ENCODE data around the gene MORN1. TPM values are rescaled to one million over a fixed set of nuclear protein-coding genes. Genes with fewer than 3 reads are reported as not detected.
A peak's percentile ranks its signal among the peaks of the same experiment; 100 is the strongest.

Gene MORN1
- total RNA-seq, 4 donors from 2014 or later = 0.59 to 20.0 (median 9.5) TPM

GRCh38 chr1:2347896-2348295 is 43.5 kb downstream of the MORN1 start:
- DNase-seq = no peak
- no peaks in the 10 kb centered on the region for H3K36me3 ChIP-seq
- no peak for TF ChIP-seq POLR2A (IDR thresholded peaks at IDR 0.05)
- TF ChIP-seq, protein P1, sequence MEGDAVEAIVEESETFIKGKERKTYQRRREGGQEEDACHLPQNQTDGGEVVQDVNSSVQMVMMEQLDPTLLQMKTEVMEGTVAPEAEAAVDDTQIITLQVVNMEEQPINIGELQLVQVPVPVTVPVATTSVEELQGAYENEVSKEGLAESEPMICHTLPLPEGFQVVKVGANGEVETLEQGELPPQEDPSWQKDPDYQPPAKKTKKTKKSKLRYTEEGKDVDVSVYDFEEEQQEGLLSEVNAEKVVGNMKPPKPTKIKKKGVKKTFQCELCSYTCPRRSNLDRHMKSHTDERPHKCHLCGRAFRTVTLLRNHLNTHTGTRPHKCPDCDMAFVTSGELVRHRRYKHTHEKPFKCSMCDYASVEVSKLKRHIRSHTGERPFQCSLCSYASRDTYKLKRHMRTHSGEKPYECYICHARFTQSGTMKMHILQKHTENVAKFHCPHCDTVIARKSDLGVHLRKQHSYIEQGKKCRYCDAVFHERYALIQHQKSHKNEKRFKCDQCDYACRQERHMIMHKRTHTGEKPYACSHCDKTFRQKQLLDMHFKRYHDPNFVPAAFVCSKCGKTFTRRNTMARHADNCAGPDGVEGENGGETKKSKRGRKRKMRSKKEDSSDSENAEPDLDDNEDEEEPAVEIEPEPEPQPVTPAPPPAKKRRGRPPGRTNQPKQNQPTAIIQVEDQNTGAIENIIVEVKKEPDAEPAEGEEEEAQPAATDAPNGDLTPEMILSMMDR (IDR thresholded peaks at IDR 0.05) = no peak
- H3K4me1 ChIP-seq = no peaks in the 10 kb centered on the region
- intact Hi-C loops (cut with DNase I; ENCODE audit: low total_unique reads) = no loop called here
- H3K9me3 ChIP-seq = no peaks in the 10 kb centered on the region
- no peaks in the 10 kb centered on the region for H3K27me3 ChIP-seq
- H3K27ac ChIP-seq = no peak overlapping the region
- H3K4me3 ChIP-seq = no peak overlapping the region

GRCh38 chr1:2347409-2347785 is 44.0 kb downstream of the MORN1 start:
- intact Hi-C loops (cut with DNase I; ENCODE audit: low total_unique reads) = no loop called here
- Histone ChIP-seq H3K9me3 (no peaks in the 10 kb centered on the region), H3K27me3 (no peaks in the 10 kb centered on the region), H3K27ac (no peak overlapping the region), H3K4me3 (no peak overlapping the region), H3K4me1 (no peaks in the 10 kb centered on the region), H3K36me3 (no peaks in the 10 kb centered on the region)
- DNase-seq = peak in 1 of 2 donors; percentile 11
- TF ChIP-seq, protein P1 (IDR thresholded peaks at IDR 0.05) = no peak
- TF ChIP-seq POLR2A (IDR thresholded peaks at IDR 0.05) = no peak

DNA sequence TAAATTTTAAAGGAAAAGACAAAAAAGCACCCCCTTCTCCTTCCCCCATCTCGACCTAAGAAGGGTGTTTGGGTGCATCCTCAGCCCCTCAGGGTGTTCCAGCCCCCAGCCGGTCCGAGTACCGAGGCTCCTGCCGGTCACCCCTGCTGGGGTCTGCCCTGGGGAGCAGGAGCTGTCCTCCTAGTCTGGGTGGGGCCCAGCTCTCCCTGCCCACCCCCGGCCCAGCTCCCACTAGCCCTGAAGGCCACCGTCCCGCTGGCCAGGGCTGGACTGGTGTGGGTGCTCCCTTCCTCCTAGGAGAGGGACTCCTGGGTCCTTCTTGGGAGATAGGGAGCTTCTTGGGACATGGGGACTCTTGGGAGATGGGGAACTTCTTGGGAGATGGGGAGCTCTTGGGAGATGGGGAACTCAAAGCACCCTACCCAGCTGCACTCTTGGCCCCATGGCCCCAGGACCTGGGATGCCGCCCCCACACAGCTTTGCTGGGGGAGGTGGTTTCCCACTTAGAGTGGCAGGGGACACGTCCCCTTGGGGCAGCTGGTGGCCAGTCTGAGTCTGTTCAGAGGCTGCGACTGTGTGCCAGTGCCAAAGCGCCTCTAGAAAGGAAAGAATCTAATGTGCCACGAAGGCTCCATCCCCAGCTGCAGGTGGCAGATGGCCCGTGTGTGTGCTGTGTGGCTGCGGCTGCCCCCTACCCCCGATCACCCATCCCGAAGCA is 44.5 kb downstream of the MORN1 start:
- H3K27me3 ChIP-seq = no peaks in the 10 kb centered on the region
- no peaks in the 10 kb centered on the region for H3K4me1 ChIP-seq
- no peak overlapping the region for H3K4me3 ChIP-seq
- no peaks in the 10 kb centered on the region for H3K9me3 ChIP-seq
- peak in 1 of 2 donors; percentile 11 for DNase-seq
- no peak for TF ChIP-seq POLR2A (IDR thresholded peaks at IDR 0.05)
- TF ChIP-seq, protein P1 (IDR thresholded peaks at IDR 0.05) = no peak
- no peak overlapping the region for H3K27ac ChIP-seq
- intact Hi-C loops (cut with DNase I; ENCODE audit: low total_unique reads) = no loop called here
- no peaks in the 10 kb centered on the region for H3K36me3 ChIP-seq

DNA sequence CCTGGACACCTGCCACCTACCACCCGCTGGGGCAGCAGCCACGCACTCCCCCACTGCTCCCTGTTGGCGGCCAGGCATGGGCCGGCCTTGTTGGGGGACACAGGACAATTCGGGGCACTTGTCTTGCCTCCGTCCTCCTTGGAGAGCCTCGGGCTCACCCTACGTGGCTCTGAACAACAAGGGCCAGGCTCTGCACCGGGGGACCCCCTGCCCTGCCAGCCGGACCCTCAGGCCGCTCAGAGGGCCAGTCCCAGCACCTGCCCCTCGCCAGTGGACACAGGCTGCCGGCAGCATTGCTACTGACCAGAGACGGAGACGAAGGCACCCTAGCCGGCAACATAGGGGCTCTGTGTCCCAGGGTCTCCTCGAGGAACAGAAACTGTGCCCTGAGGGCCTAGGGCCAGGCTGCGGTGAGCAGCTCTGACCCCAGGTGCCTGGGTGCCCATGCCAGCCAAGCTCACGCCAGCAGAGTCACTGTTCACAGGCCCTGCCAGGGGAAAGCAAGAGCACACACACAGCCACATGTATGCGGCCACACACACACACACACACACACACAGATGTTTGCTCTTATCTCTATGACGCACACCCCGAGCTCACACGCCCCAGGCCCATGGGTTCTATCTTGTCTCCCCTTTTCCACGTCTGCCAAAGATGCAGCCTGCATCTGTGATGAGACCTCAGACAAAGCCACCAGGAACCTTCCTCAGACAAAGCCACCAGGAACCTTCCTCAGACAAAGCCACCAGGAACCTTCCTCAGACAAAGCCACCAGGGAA is 45.9 kb downstream of the MORN1 start:
- Histone ChIP-seq H3K4me3 (no peak overlapping the region), H3K9me3 (no peaks in the 10 kb centered on the region), H3K36me3 (no peaks in the 10 kb centered on the region), H3K4me1 (no peaks in the 10 kb centered on the region), H3K27me3 (no peaks in the 10 kb centered on the region), H3K27ac (no peak overlapping the region)
- no peak for TF ChIP-seq POLR2A (IDR thresholded peaks at IDR 0.05)
- TF ChIP-seq, protein P1 (IDR thresholded peaks at IDR 0.05) = no peak
- peak in 1 of 2 donors; percentile 11 for DNase-seq
- intact Hi-C loops (cut with DNase I; ENCODE audit: low total_unique reads) = no loop called here

GRCh38 chr1:2344744-2345296 is 46.5 kb downstream of the MORN1 start:
- TF ChIP-seq POLR2A (IDR thresholded peaks at IDR 0.05) = no peak
- TF ChIP-seq, protein P1 (IDR thresholded peaks at IDR 0.05) = no peak
- no peak overlapping the region for H3K4me3 ChIP-seq
- H3K36me3 ChIP-seq = no peaks in the 10 kb centered on the region
- H3K9me3 ChIP-seq = no peaks in the 10 kb centered on the region
- no peak overlapping the region for H3K27ac ChIP-seq
- no peak for DNase-seq
- intact Hi-C loops (cut with DNase I; ENCODE audit: low total_unique reads) = no loop called here
- no peaks in the 10 kb centered on the region for H3K4me1 ChIP-seq
- no peaks in the 10 kb centered on the region for H3K27me3 ChIP-seq

Data from uterus (tissue), 4 donors.